Sigmoid colon (tissue), 7 donors: ENCODE data around the gene GAL. TPM values are rescaled to one million over a fixed set of nuclear protein-coding genes. Genes with fewer than 3 reads are reported as not detected.

Experiments used
- DNase-seq: peaks from one replicate; pipeline ENCODE4 v3.0.0-alpha.2; 2019
- H3K27ac ChIP-seq, 4 donors: fragments of 200-600 bp; sonication (generic); one replicate each; pipeline ENCODE4 v1.5.1; 2016 to 2019; ENCODE audit warnings: mild to moderate bottlenecking in 1 of 4
- H3K27me3 ChIP-seq, 3 donors: fragments of 200-600 bp; sonication (generic); one replicate each; pipeline ENCODE4 v1.5.1; 2019; ENCODE audit warnings: mild to moderate bottlenecking in 1 of 3
- H3K36me3 ChIP-seq, 4 donors: fragments of 200-600 bp; sonication (generic); one replicate each; pipeline ENCODE4 v1.5.1; 2016 to 2019
- H3K4me1 ChIP-seq, 4 donors: fragments of 200-600 bp; sonication (generic); one replicate each; pipeline ENCODE4 v1.5.1; 2017 to 2019
- H3K4me3 ChIP-seq, 4 donors: fragments of 200-600 bp; sonication (generic); one replicate each; pipeline ENCODE4 v1.5.1; 2017 to 2019; ENCODE audit warnings: mild to moderate bottlenecking in 2 of 4, moderate library complexity in 1 of 4
- H3K9me3 ChIP-seq, 4 donors: fragments of 200-600 bp in 3 of 4; sonication (generic) in 3 of 4; one replicate each; pipeline versions ENCODE4 v1.5.1 to v1.6.1; 2013 to 2019
- CTCF ChIP-seq, 4 experiments: fragments of 450-650 bp in 3 of 4; fragments of 200-600 bp in 1 of 4; IDR thresholded peaks; one replicate each; pipeline ENCODE4 v1.5.1; 2016 to 2019; ENCODE audit warnings: antibody characterized with exemption in 4 of 4, mild to moderate bottlenecking in 3 of 4, moderate library complexity in 2 of 4
- EP300 ChIP-seq, 4 donors: sonication (generic); formaldehyde crosslinking; IDR thresholded peaks; one replicate each; pipeline ENCODE4 v1.6.1; 2017; ENCODE audit warnings: antibody characterized with exemption in 4 of 4
- POLR2A ChIP-seq, 2 donors: fragments of 450-650 bp; IDR thresholded peaks; one replicate each; pipeline ENCODE4 v1.6.1; 2016; ENCODE audit warnings: antibody characterized with exemption in 2 of 2, mild to moderate bottlenecking in 2 of 2, moderate library complexity in 2 of 2
- POLR2AphosphoS5 ChIP-seq, 4 donors: sonication (generic); formaldehyde crosslinking; IDR thresholded peaks; one replicate each; pipeline ENCODE4 v1.6.1; 2017; ENCODE audit warnings: antibody characterized with exemption in 4 of 4
- WGBS, 2 donors: extraction: QIAGEN DNeasy Blood & Tissue Kit; methylation state at CpG; one replicate each; pipeline ENCODE4 v1.1.7; 2013; 5-methylcytosine and 5-hydroxymethylcytosine counted together
- intact Hi-C: fragments of 100-400 bp; cut with DNase I; formaldehyde crosslinking; loops from one replicate; pipeline ENCODE4 v1.15.1; 2023
- polyA plus RNA-seq, 3 donors: library from polyadenylated mRNA; stranded (reverse); fragments of 200-250 nt; gene quantifications; one replicate each; pipeline ENCODE4 v1.2.3, GENCODE V29; 2013
- total RNA-seq, 4 donors: library from RNA; depleted of rRNA; stranded (reverse); fragments of >200 nt; gene quantifications; one replicate each; pipeline ENCODE4 v1.1.0, GENCODE V29; 2016
- donor health status: healthy with polysubstance abuse.
- donor health status: Bipolar disorder and iron deficiency.
- donor health status: healthy.

The GAL gene
- total and polyA plus RNA-seq, 7 donors = 4.1 to 12.9 (median 11.8) TPM; not detected in 2

DNA sequence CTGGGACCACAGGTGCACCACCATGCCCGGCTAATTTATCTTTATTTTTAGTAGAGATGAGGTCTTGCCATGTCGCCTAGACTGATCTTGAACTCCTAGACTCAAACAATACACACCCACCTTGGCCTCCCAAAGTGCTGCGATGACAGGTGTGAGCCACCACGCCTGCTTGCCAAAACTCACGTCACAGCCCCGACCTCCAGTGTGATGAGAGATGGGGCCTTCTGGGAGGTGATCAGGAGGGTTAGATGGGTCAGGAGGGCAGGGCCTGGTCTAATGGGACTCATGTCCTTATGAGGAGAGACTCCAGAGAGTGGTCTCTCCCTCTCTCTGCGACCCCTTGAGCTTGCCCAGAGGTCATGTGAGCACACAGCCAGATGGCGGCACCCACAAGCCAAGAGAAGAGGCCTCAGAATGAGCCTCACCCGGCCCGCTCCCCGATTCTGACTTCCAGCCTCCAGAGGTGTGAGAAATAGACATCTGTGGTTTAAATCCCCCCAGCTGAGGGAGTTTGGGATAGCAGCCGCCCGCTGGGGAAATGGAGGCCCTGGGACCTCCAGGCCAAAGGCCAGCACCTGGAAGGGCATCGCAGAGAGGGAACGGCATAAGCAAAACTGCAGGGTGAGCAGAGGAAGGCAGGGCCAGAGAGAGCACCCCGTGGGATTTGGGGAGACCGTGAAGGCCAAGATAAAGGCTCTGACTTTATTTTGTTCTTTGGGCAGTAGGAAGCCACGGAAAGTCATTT lies 24.1 kb upstream of the GAL start:
- 88 to 91% methylated on average over 18 of the region's 18 CpGs for WGBS, 2 donors

GRCh38 chr11:68661014-68661413 lies 23.3 kb upstream of the GAL start:
- 79 to 84% methylated on average over 15 of the region's 15 CpGs for WGBS, 2 donors
- TF ChIP-seq POLR2AphosphoS5 (IDR thresholded peaks at IDR 0.05) (no peak), EP300 (IDR thresholded peaks at IDR 0.05) (no peak), POLR2A (IDR thresholded peaks at IDR 0.05) (no peak), CTCF (IDR thresholded peaks at IDR 0.05) (no peak)
- intact Hi-C loops = no loop called here

More for the DNA sequence above, 24.1 kb upstream of the GAL start:
- Histone ChIP-seq H3K27ac (no peak overlapping the region), H3K4me1 (peaks cover 0 to 6% (median 2%) of the 10 kb centered on the region in 4 donors), H3K27me3 (peaks cover 0 to 15% (median 0%) of the 10 kb centered on the region in 3 donors), H3K9me3 (no peaks in the 10 kb centered on the region), H3K4me3 (no peak overlapping the region), H3K36me3 (no peaks in the 10 kb centered on the region)
- no peak for DNase-seq
- intact Hi-C loops = no loop called here
- no peak for TF ChIP-seq POLR2A (IDR thresholded peaks at IDR 0.05)
- no peak for TF ChIP-seq POLR2AphosphoS5 (IDR thresholded peaks at IDR 0.05)
- no peak for TF ChIP-seq EP300 (IDR thresholded peaks at IDR 0.05)
- no peak for TF ChIP-seq CTCF (IDR thresholded peaks at IDR 0.05)

DNA sequence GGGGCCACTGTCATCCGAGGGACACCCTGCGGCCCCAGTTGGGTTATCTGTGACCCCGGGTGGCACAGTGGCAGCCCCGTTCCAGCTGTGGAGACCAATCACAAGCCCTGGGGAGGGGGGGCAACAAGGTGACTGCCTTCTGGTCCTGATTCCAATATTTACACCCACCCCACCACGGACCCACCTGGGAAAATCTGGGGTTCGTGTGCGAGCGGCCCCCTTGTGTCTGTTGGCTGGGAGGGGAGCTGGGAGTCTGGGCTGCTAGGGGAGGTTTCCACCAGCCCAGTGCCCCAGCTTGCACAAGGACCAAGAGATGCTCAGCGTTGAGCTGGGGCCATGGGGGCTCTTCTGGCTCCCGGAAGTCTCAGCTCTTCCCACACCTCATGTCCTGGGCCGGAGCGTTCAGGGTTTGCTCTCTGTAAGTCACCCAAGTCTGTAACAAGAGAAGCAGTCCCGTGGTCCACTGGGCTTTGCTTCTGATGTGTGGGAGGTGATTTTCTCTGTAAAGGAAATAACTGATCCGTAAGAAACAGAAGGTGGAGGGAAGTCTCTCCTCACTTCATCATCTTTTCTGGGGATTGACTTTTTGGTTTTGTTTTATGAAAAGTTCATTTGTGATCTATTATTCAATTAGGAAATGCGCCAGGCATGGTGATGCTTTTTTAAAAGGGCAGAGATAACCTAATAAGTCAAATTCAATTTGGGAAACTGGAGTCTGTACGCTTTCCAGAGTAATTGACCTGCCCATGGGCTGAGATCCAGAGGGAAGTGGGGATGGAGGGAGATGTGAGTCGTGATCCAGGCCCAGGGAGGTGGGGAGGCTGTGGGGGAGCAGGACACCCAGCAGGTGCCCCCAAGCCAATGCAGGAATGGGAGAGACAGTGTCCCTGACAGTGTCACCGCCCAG lies 22.4 kb upstream of the GAL start:
- peak; percentile 60 for DNase-seq
- H3K4me1 ChIP-seq = peaks cover 0 to 6% (median 2%) of the 10 kb centered on the region in 4 donors
- no peak for TF ChIP-seq EP300 (IDR thresholded peaks at IDR 0.05)
- TF ChIP-seq CTCF (IDR thresholded peaks at IDR 0.05) = no peak
- no peak for TF ChIP-seq POLR2A (IDR thresholded peaks at IDR 0.05)
- TF ChIP-seq POLR2AphosphoS5 (IDR thresholded peaks at IDR 0.05) = no peak
- no peaks in the 10 kb centered on the region for H3K36me3 ChIP-seq
- H3K27me3 ChIP-seq = peaks cover 0 to 15% (median 0%) of the 10 kb centered on the region in 3 donors
- H3K4me3 ChIP-seq = no peak overlapping the region
- WGBS, 2 donors = 81 to 85% methylated on average over 18 of the region's 18 CpGs
- no peaks in the 10 kb centered on the region for H3K9me3 ChIP-seq
- no peak overlapping the region for H3K27ac ChIP-seq
- intact Hi-C loops = no loop called here

More at GRCh38 chr11:68661014-68661413, 23.3 kb upstream of the GAL start:
- DNase-seq = no peak
- no peak overlapping the region for H3K27ac ChIP-seq
- no peaks in the 10 kb centered on the region for H3K9me3 ChIP-seq
- peaks cover 0 to 6% (median 2%) of the 10 kb centered on the region in 4 donors for H3K4me1 ChIP-seq
- H3K4me3 ChIP-seq = no peak overlapping the region
- no peaks in the 10 kb centered on the region for H3K36me3 ChIP-seq
- H3K27me3 ChIP-seq = peaks cover 0 to 15% (median 0%) of the 10 kb centered on the region in 3 donors

DNA sequence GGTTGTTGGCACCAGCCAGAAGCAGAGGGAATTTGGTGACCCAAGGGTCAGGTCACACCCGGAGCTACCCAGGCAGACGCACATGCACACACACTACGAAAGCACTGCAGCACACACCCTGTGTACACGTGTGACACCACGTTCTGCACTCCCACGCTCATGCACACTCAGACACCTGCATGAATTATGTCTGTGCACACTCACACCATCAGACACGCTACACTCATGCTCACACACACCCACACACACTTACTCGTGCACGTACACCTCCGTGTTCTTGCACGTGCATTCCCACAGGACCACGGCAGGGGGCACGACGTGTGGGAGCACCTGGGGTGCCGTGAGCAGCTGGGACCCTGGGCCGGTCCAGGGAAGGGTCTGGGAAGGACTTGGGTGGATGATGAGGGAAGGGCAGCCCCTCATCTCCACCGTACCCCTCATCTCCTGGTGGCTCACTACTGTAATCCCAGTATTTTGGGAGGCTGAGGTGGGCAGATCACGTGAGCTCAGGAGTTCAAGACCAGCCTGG lies 20.8 kb upstream of the GAL start:
- WGBS, 2 donors = 82 to 89% methylated on average over 18 of the region's 18 CpGs
- Histone ChIP-seq H3K4me1 (peaks cover 0 to 6% (median 2%) of the 10 kb centered on the region in 4 donors), H3K9me3 (no peaks in the 10 kb centered on the region), H3K27me3 (peaks cover 0 to 15% (median 0%) of the 10 kb centered on the region in 3 donors), H3K4me3 (no peak overlapping the region), H3K27ac (no peak overlapping the region), H3K36me3 (no peaks in the 10 kb centered on the region)
- TF ChIP-seq POLR2A (IDR thresholded peaks at IDR 0.05) (no peak), CTCF (IDR thresholded peaks at IDR 0.05) (no peak), POLR2AphosphoS5 (IDR thresholded peaks at IDR 0.05) (no peak), EP300 (IDR thresholded peaks at IDR 0.05) (no peak)
- intact Hi-C loops = no loop called here
- DNase-seq = peak; percentile 22
